ENCODE data around the gene ACTN4. TPM values are rescaled to one million over a fixed set of nuclear protein-coding genes. Genes with fewer than 3 reads are reported as not detected.
"Not testable (repeated sequence)": the region's sequence is repeated elsewhere in the genome, so short reads cannot be mapped to it uniquely, and the experiment has no call there.

The ACTN4 gene
- total RNA-seq (2021) (1,066 and 1,233 TPM in 2 replicates), Bru-seq, nascent RNA (percentile 99 among the genes with signal in this experiment), BruChase-seq, experiment 1, labeled RNA remaining after a 2-hour chase (percentile 98 among the genes with signal in this experiment), BruChase-seq, experiment 2, labeled RNA remaining after a 6-hour chase (percentile 97 among the genes with signal in this experiment)
- long read RNA-seq, full-length matches to known transcripts = 3 of 132 reads
- long read RNA-seq, partial matches to known transcripts = 4 of 132 reads
- long read RNA-seq, other reads (novel, unspliced or antisense) = 125 of 132 reads

DNA sequence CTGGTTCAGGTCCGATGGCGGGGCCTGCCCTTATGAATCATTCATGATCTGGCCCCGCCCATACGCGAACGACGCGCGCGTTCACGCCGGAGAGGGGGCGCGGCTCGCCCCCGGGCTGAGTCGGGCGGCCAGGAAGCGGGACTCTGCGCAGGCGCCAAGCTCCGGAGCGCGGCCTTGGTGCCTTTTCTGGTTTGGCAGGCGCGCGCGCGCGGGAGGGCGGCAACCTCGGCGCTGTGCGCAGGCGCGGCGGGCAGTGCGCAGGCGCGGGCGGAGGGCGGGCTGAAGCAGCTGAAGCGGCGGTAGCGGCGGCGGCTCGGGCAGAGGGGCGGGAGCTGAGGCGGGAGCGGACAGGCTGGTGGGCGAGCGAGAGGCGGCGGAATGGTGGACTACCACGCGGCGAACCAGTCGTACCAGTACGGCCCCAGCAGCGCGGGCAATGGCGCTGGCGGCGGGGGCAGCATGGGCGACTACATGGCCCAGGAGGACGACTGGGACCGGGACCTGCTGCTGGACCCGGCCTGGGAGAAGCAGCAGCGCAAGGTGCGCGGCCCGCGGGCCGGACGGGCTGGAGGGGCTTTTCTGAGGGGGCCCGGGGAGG is at the start of gene ACTN4:
Gene ACTN4, plus strand, starts transcription at position 282 of the 598 bp plus-strand sequence. Its CDS starts 97 bp downstream, at position 379.
- peak; percentile 86 to 100 for DNase-seq
- H3K36me3 ChIP-seq (ENCODE audit: low read depth) = peaks cover 5% of the 10 kb centered on the region; the same call in 1 of the 2 replicates
- H3K27ac ChIP-seq = peak within 1 kb of the TSS; percentile 99
- H3K9me3 ChIP-seq (ENCODE audit: insufficient read depth, low read depth) = no peaks in the 10 kb centered on the region
- no peak for TF ChIP-seq EZH2 (IDR thresholded peaks at IDR 0.05; ENCODE audit: low read depth)
- TF ChIP-seq, protein P1, sequence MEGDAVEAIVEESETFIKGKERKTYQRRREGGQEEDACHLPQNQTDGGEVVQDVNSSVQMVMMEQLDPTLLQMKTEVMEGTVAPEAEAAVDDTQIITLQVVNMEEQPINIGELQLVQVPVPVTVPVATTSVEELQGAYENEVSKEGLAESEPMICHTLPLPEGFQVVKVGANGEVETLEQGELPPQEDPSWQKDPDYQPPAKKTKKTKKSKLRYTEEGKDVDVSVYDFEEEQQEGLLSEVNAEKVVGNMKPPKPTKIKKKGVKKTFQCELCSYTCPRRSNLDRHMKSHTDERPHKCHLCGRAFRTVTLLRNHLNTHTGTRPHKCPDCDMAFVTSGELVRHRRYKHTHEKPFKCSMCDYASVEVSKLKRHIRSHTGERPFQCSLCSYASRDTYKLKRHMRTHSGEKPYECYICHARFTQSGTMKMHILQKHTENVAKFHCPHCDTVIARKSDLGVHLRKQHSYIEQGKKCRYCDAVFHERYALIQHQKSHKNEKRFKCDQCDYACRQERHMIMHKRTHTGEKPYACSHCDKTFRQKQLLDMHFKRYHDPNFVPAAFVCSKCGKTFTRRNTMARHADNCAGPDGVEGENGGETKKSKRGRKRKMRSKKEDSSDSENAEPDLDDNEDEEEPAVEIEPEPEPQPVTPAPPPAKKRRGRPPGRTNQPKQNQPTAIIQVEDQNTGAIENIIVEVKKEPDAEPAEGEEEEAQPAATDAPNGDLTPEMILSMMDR (conservative IDR thresholded peaks at IDR 0.05) = no peak
- ChIA-PET CTCF (interaction anchor here (0.6 to 1.1 kb wide), 4 partner anchors 9 to 453 kb away, joined by 3 to 10 read pairs (median 4); partner anchors contain the start of gene EIF3K), POLR2A (ENCODE audit: unreplicated experiment) (interaction anchor here (0.5 to 1.4 kb wide), 21 partner anchors 9 to 751 kb away, joined by 3 to 32 read pairs (median 5); partner anchors contain the start of genes ECH1 and EIF3K)
- H2AFZ ChIP-seq = no peak within 1 kb of the TSS
- intact Hi-C loops (cut with micrococcal nuclease; ENCODE audit: unreplicated experiment) = loop anchor here (1.0 kb wide), 1 partner anchor 10 kb away; no protein-coding TSS in a partner anchor
- H3K27me3 ChIP-seq (ENCODE audit: insufficient read depth, low read depth) = no peaks in the 10 kb centered on the region
- peak within 1 kb of the TSS; percentile 100 for H3K4me3 ChIP-seq
- peaks cover 24% of the 10 kb centered on the region for H3K4me1 ChIP-seq (replicated peaks; ENCODE audit: insufficient read depth)
- H3F3A ChIP-seq (ENCODE audit: insufficient read depth, low read depth) = peaks cover 45% of the 10 kb centered on the region
- peak within 1 kb of the TSS; percentile 89 for H3K4me2 ChIP-seq
- H4K20me1 ChIP-seq (ENCODE audit: insufficient read depth) = peaks cover 31% of the 10 kb centered on the region
- peaks cover 50% of the 10 kb centered on the region for H3K79me2 ChIP-seq (ENCODE audit: low read depth)
- no peaks in the 10 kb centered on the region for H3K9me2 ChIP-seq (ENCODE audit: insufficient read depth)
- BruUV-seq (replicated peaks) = no TSS peak

DNA sequence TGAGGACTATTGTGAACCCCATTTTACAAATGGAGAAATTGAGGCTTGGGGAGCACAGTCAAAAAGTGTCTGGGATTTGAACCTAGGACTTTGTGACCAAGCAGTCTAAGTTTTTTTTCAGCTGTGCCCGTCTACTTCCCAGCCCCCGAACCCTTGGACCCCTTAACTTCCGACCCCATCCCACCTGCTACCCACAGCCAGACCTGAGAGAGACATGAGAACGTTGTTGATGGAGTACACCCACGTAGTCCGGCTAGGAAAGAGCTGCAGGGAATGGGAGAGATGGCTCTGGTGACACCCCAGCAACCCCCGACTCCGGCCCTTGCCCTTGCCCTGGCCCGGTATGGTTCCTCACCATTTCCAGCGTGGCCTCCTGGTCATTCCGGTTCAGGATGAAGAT is 47.7 kb upstream of the ACTN4 start:
- H3K79me2 ChIP-seq (ENCODE audit: low read depth) = no peaks in the 10 kb centered on the region
- no peaks in the 10 kb centered on the region for H3K36me3 ChIP-seq (ENCODE audit: low read depth)
- no peak overlapping the region for H3K4me2 ChIP-seq
- no peaks in the 10 kb centered on the region for H4K20me1 ChIP-seq (ENCODE audit: insufficient read depth)
- BruUV-seq (replicated peaks) = no TSS peak
- H3K4me3 ChIP-seq = no peak overlapping the region
- H3K9me2 ChIP-seq (ENCODE audit: insufficient read depth) = no peaks in the 10 kb centered on the region
- DNase-seq = no peak
- H2AFZ ChIP-seq = no peak overlapping the region
- TF ChIP-seq, protein P1 (conservative IDR thresholded peaks at IDR 0.05) = no peak
- TF ChIP-seq EZH2 (IDR thresholded peaks at IDR 0.05; ENCODE audit: low read depth) = no peak
- ChIA-PET CTCF (no interaction called here), POLR2A (ENCODE audit: unreplicated experiment) (no interaction called here)
- no peaks in the 10 kb centered on the region; the same call in 1 of the 2 replicates for H3K9me3 ChIP-seq (ENCODE audit: insufficient read depth, low read depth)
- peaks cover 30% of the 10 kb centered on the region for H3F3A ChIP-seq (ENCODE audit: insufficient read depth, low read depth)
- H3K27ac ChIP-seq = no peak overlapping the region
- H3K27me3 ChIP-seq (ENCODE audit: insufficient read depth, low read depth) = no peaks in the 10 kb centered on the region
- intact Hi-C loops (cut with micrococcal nuclease; ENCODE audit: unreplicated experiment) = no loop called here
- H3K4me1 ChIP-seq (replicated peaks; ENCODE audit: insufficient read depth) = 0 out of 2 replicates have a peak, but pooled peaks cover 3% of the 10 kb centered on the region

DNA sequence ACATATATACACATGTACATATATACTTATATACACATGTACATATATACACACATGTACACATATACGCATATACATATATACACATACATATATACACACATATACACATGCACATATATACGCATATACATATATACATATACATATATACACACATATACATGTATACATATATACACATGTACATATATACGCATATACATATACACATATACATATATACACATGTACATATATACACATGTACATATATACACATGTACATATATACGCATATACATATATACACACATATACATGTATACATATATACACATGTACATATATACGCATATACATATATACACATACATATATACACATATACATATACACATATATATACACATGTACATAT is 44.6 kb upstream of the ACTN4 start:
- H3K4me3 ChIP-seq; H3K4me2 ChIP-seq; DNase-seq; H3K9me2 ChIP-seq (ENCODE audit: insufficient read depth); H3K4me1 ChIP-seq (replicated peaks; ENCODE audit: insufficient read depth); H4K20me1 ChIP-seq (ENCODE audit: insufficient read depth); H2AFZ ChIP-seq; H3K27me3 ChIP-seq (ENCODE audit: insufficient read depth, low read depth); H3K36me3 ChIP-seq (ENCODE audit: low read depth); POLR2A ChIA-PET (ENCODE audit: unreplicated experiment); H3K9me3 ChIP-seq (ENCODE audit: insufficient read depth, low read depth); intact Hi-C loops (cut with micrococcal nuclease; ENCODE audit: unreplicated experiment); H3K27ac ChIP-seq; H3K79me2 ChIP-seq (ENCODE audit: low read depth); CTCF ChIA-PET; BruUV-seq (replicated peaks): not testable (repeated sequence)
- H3F3A ChIP-seq (ENCODE audit: insufficient read depth, low read depth) = peaks cover 27% of the 10 kb centered on the region

Measured in PC-9 (cell line).